Left renal cortex interstitium (tissue), 4 donors: ENCODE results near the gene ZDBF2. TPM values are rescaled to one million over a fixed set of nuclear protein-coding genes. Genes with fewer than 3 reads are reported as not detected.
"Not testable (repeated sequence)": the region's sequence is repeated elsewhere in the genome, so short reads cannot be mapped to it uniquely, and the experiment has no call there.

Experiments used
- DNase-seq, 4 donors: peaks; one replicate each; pipeline ENCODE4 v3.0.0-alpha.2; 2013; ENCODE audit warnings: low read depth in 4 of 4, low spot score in 2 of 4, missing footprints in 1 of 4
- polyA plus RNA-seq, 4 donors: library from polyadenylated mRNA; unstranded; fragments of 120-200 nt; gene quantifications; one replicate each; pipeline ENCODE4 v1.2.1, GENCODE V29; 2013; ENCODE audit not compliant: insufficient read length in 4 of 4

Gene ZDBF2
- polyA plus RNA-seq, 4 donors = 9.1 to 13.8 (median 10.1) TPM

GRCh38 chr2:206258615-206259014 lies 15.8 kb upstream of the ZDBF2 start:
- not testable (repeated sequence) for DNase-seq

DNA sequence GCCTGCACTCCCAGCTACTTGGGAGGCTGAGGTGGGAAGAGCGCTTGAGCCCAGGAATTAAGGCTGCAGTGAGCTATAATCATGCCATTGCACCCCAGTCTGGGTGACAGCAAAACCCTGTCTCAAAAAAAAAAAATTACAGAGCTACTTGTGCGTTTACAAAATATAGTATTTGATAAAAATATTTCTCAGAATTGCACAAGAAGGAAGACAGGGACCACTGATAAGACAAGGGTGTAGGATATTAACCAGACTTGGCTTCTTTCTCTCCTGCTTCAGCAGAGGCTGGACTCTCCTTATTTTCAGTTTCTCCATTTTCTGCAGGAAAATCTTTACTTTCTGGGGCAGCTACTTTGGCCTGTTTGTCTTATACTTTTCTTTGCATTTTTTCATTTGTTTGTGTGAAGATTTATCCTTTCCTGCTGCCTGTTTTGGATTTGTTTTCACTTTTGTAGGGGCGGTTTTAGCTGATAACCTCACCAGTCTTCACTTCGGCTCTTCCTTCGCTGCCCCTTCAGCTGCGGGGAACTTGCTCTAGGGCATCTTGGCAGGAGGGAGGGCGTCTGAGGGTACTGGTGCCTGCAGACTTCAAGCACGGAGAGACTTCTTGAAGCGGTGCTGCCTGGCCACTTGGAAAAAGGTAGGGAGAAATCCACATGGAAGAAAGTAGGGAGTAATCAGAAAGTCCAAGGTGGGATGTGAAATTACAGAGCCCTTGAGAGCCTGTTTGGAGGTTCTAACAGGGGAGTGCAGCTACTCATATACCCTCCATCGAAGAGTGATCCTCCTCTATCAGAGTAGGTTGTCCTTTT lies 14.9 kb upstream of the ZDBF2 start:
- DNase-seq = no peak

DNA sequence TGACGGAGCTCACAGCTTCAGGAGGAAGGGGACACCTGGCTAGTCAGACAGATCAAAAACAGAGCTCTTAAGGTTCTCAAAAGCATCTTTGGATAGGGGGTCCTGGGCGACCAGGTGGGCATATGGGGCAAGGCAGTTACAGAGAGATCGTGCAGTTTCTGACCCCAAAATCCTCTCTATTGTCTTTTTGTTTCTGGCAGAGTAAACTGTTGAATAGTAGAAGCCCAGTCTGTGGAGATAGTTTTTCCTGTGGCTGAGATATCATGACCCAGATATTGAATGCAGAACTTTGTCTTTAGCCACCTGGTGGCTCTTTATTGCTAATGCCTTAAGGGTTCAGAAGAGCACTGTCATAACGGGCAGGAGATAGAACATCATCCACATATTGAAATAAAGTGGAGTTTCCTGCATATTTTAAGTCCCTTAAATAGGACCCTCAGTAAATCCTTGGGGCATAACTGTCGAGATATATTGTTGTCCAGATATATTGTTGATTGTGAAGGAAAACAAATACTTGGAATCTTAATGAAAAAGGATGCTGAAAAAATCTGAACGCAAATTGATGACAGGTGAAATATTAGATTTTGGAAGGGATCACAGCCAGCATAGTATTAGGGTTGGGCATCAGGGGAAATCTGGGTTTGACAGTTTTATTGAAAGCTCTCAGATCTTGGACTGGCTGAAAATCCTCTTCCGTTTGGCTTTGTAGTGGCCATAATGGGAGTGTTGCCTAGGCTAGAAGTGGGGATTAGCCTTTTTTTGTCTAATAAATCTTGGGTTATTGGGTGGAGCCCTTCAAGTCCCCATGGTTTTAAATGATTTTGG lies 14.1 kb upstream of the ZDBF2 start:
- DNase-seq = no peak

GRCh38 chr2:206263959-206264603 lies 10.4 kb upstream of the ZDBF2 start:
- no peak for DNase-seq

- no peak for DNase-seq
These were observed 8.0 kb upstream of the ZDBF2 start for GRCh38 chr2:206266130-206267125.

DNA sequence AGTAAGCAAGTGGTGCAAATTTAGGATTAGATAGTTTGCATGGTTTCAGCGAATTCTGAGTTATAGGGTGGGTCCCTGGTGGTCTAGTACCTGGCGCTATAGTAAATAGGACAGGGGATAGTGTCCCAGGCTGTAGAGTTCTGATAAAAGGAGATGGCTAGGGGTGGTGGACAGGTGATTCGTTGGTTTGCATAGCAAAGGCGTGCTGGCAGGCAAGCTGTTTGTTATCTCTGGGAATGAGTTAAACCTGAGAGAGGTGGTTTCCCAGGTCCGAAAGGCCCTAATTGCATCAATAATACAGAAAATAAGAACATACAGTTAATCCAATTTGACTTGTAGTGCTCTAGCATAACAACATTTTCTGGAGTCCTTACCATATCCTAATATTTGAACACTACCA lies 6.9 kb upstream of the ZDBF2 start:
- DNase-seq = no peak

DNA sequence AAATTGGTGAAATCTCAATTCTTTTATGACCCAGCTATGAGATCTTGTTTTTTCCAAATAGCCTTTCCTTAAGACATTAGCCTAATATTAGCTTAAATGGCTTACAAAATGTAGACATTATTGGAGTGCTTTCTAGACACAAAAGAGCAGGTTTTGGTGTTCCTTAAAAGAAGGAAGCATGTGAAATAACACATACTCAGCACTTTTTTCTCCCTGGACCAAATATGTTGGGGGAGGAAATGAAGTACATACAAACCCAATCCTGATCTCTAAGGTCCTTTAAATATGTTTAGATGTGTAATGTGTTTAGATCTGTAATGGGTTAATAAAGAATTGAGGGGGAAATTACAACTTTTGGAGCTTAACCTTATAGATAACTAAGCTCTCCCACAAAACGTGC lies 3.4 kb upstream of the ZDBF2 start:
- DNase-seq = no peak

DNA sequence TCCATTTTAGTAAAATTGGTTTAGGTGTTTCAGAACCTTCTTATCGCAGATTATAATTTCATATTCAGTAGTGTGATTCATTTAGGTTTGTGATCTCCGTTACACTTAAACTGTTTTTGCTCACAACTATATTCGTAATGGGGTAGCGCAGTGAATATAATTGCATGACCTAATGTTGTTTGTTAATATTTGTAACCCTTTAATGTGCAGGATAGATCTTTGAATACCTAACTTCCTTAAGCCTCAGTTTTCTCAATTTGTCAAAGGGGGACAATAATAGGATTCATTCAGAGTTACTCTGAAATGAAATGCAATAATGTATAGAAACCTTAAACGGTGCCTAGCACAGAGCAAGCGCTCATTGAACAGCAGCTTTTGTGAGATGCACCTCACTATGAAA lies 558 bp upstream of the ZDBF2 start:
- DNase-seq = no peak

DNA sequence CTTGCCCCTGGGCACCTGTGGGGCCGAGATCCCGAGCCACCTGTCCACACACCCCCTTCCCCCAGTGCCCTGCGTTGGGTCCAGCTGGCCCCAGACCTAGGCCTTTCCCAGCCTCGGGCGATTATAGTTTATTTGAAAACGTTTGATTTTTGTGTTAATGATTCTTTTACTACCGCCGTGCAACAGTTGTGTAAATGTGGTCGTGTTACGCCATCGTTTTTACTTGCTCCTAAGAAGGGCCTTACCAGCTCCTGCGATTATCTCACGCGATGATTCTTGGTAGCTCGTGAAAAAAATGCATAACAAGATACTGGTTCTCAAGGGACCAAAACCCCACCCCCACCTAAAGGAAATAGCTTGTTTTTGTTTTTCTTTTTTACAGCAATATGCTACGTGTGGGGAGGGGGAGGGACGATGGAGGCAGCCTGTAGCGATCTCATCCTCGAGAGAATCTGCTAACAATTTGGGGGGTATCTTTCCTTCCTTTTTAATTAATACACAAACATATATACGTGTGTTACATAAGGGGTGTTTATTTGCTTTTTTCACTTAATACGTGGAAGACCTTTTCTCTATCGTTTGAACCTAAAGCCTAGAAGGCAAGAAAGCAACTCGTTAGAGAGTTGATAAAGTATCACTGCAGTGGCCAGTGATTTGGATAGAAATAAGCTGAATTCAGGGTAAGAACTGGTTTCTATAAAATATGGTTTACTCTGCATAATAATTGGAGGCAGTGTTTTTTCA lies 1.0 kb downstream of the ZDBF2 start:
- DNase-seq = peak in 1 of 4 donors; percentile 31

- DNase-seq = no peak
These were observed 1.9 kb downstream of the ZDBF2 start for GRCh38 chr2:206276169-206276942.

GRCh38 chr2:206277503-206277902 lies 3.0 kb downstream of the ZDBF2 start:
- DNase-seq = no peak

DNA sequence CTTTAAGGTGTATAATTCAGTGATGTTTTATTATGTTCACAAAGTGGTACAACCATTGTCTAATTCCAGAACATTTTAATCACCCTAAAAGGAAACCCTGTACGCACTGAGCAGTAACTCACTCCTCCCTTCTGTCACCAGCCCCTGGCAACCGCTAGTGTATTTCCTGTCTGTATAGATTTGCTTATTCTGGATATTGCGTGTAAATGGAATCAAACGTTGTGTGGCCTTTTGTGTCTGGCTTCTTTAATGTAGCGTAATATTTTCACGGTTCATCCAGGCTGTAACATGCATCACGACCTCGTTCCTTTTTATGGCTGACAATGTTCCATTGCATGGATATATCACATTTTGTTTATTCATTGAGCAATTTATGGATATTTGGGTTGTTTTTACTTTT lies 8.3 kb downstream of the ZDBF2 start:
- DNase-seq = no peak

DNA sequence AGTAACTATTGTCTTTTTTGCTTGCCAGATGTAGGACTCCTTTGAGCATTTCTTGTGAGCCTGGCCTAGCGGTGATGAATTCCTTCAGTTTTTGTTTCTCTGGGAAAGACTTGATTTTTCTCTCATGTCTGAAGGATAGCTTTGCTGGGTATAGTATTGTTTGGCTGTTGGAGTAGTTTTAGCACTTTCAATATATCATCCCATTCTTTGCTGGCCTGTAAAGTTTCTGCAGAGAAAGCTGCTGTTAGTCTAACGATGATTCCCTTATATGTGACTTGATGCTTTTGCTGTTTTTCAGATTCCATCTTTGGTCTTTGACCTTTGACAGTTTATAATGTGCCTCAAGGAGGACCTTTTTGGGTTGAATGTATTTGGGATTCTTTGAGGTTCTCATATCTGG lies 12.7 kb downstream of the ZDBF2 start:
- no peak for DNase-seq

- DNase-seq = no peak
These were observed 14.9 kb downstream of the ZDBF2 start for GRCh38 chr2:206289391-206289790.

GRCh38 chr2:206296128-206296527 lies 21.7 kb downstream of the ZDBF2 start:
- no peak for DNase-seq

GRCh38 chr2:206299608-206300007 lies 25.1 kb downstream of the ZDBF2 start:
- not testable (repeated sequence) for DNase-seq

DNA sequence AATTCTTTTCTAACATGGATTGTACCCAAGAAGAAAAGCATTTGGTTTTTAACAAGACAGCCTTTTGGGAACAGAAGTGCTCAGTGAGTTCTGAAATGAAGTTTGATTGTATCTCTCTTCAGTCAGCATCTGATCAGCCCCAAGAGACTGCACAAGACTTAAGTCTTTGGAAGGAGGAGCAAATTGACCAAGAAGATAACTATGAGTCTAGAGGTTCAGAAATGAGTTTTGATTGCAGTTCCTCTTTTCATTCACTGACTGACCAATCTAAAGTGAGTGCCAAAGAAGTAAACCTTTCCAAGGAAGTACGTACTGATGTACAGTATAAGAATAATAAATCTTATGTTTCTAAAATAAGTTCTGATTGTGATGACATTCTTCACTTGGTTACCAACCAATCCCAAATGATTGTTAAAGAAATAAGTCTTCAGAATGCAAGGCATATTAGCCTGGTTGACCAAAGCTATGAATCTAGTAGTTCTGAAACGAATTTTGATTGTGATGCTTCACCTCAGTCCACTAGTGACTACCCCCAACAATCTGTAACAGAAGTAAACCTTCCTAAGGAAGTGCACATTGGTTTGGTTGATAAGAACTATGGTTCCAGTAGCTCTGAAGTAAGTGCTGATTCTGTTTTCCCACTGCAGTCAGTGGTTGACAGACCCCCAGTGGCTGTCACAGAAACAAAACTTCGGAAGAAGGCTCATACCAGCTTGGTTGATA lies 31.2 kb downstream of the ZDBF2 start:
- no peak for DNase-seq

- DNase-seq = no peak
These were observed 36.6 kb downstream of the ZDBF2 start for GRCh38 chr2:206311026-206311425.
